Breast epithelium (tissue), 3 donors: ENCODE data around the gene PNPLA8.

Experiments used
- CTCF ChIP-seq, 3 donors: fragments of 450-650 bp; IDR thresholded peaks; one replicate each; pipeline ENCODE4 v1.5.1; 2016 to 2017; ENCODE audit warnings: antibody characterized with exemption in 3 of 3, mild to moderate bottlenecking in 3 of 3, moderate library complexity in 3 of 3
- POLR2A ChIP-seq: fragments of 450-650 bp; IDR thresholded peaks from one replicate; pipeline ENCODE4 v1.6.1; 2016; ENCODE audit warnings: antibody characterized with exemption, mild to moderate bottlenecking, moderate library complexity

- no peak for TF ChIP-seq CTCF (IDR thresholded peaks at IDR 0.05)
- TF ChIP-seq POLR2A, result no peak
Measured at GRCh38 chr7:108434010-108434409, 91.9 kb downstream of the PNPLA8 start.
